ENCODE results near the gene SLC22A2. TPM values are rescaled to one million over a fixed set of nuclear protein-coding genes. Genes with fewer than 3 reads are reported as not detected.

Gene SLC22A2
- total and polyA plus RNA-seq, 2 donors from 2014 or later = 27.9 to 73.7 TPM

DNA sequence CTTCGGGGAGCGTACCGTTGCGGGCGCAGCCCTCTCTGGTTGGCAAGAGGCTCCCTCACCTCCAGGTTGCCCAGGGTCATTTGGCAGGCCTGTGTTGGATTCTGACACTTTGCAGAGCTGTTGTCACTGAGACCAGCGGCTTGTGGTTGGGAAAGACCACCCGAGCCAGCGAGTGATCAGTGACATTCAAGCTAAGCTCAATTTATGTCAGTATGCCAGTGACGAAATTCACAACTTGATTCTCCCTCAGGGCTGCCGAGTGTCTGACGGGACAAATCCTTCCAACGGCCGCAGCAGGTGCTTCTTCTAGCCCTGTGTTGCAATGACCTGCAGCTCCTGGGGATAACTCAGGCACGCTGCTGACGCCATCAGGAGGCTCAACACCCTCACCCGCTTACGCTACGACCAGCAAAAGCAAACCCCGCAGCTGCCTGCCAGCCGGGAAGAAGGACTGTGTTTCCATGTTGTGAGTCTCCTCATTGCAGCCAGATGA, 16.9 kb upstream of the SLC22A2 start:
- Histone ChIP-seq H3K4me3 (ENCODE audit: low read length in 3 of 3) (no peak overlapping the region), H3K36me3 (ENCODE audit: control insufficient read depth in 2 of 3, insufficient read depth in 3 of 3, low read length in 3 of 3) (no peaks in the 10 kb centered on the region), H3K27me3 (ENCODE audit: control insufficient read depth, insufficient read depth, low read length) (no peaks in the 10 kb centered on the region), H3K4me1 (ENCODE audit: control insufficient read depth in 2 of 3, insufficient read depth in 2 of 3, low read depth in 1 of 3, low read length in 3 of 3) (peaks cover 0 to 7% (median 2%) of the 10 kb centered on the region in 3 donors), H3K9me3 (ENCODE audit: control insufficient read depth in 2 of 3, insufficient read depth in 1 of 3, low read length in 3 of 3) (peaks cover 0 to 4% (median 0%) of the 10 kb centered on the region in 3 donors), H3K27ac (ENCODE audit: low read depth in 2 of 2, low read length in 2 of 2) (no peak overlapping the region), H3K9ac (ENCODE audit: low read length in 3 of 3) (no peak overlapping the region)
- intact Hi-C loops (cut with DNase I) = no loop called here
- TF ChIP-seq CTCF (IDR thresholded peaks at IDR 0.05; ENCODE audit: borderline replicate concordance, extremely low read depth, insufficient read depth) = no peak
- DNase-seq = no peak
- FAIRE-seq = no peak

GRCh38 chr6:160274871-160275510, 16.4 kb upstream of the SLC22A2 start:
- H3K9me3 ChIP-seq (ENCODE audit: control insufficient read depth in 2 of 3, insufficient read depth in 1 of 3, low read length in 3 of 3) = peaks cover 0 to 3% (median 0%) of the 10 kb centered on the region in 3 donors
- intact Hi-C loops (cut with DNase I) = no loop called here
- H3K4me1 ChIP-seq (ENCODE audit: control insufficient read depth in 2 of 3, insufficient read depth in 2 of 3, low read depth in 1 of 3, low read length in 3 of 3) = peaks cover 0 to 7% (median 2%) of the 10 kb centered on the region in 3 donors
- no peak overlapping the region for H3K27ac ChIP-seq (ENCODE audit: low read depth in 2 of 2, low read length in 2 of 2)
- DNase-seq (no peak), FAIRE-seq (no peak)
- H3K4me3 ChIP-seq (ENCODE audit: low read length in 3 of 3) = no peak overlapping the region
- no peak for TF ChIP-seq CTCF (IDR thresholded peaks at IDR 0.05; ENCODE audit: borderline replicate concordance, extremely low read depth, insufficient read depth)
- H3K36me3 ChIP-seq (ENCODE audit: control insufficient read depth in 2 of 3, insufficient read depth in 3 of 3, low read length in 3 of 3) = no peaks in the 10 kb centered on the region
- no peak overlapping the region for H3K9ac ChIP-seq (ENCODE audit: low read length in 3 of 3)
- H3K27me3 ChIP-seq (ENCODE audit: control insufficient read depth, insufficient read depth, low read length) = no peaks in the 10 kb centered on the region

- intact Hi-C loops (cut with DNase I) = no loop called here
These were observed 15.1 kb upstream of the SLC22A2 start for GRCh38 chr6:160273750-160274149.

More at GRCh38 chr6:160273750-160274149, 15.1 kb upstream of the SLC22A2 start:
- Histone ChIP-seq H3K27ac (ENCODE audit: low read depth in 2 of 2, low read length in 2 of 2) (no peak overlapping the region), H3K27me3 (ENCODE audit: control insufficient read depth, insufficient read depth, low read length) (no peaks in the 10 kb centered on the region), H3K4me3 (ENCODE audit: low read length in 3 of 3) (no peak overlapping the region), H3K9ac (ENCODE audit: low read length in 3 of 3) (no peak overlapping the region), H3K4me1 (ENCODE audit: control insufficient read depth in 2 of 3, insufficient read depth in 2 of 3, low read depth in 1 of 3, low read length in 3 of 3) (peaks cover 0 to 7% (median 2%) of the 10 kb centered on the region in 3 donors), H3K36me3 (ENCODE audit: control insufficient read depth in 2 of 3, insufficient read depth in 3 of 3, low read length in 3 of 3) (no peaks in the 10 kb centered on the region), H3K9me3 (ENCODE audit: control insufficient read depth in 2 of 3, insufficient read depth in 1 of 3, low read length in 3 of 3) (no peaks in the 10 kb centered on the region)
- no peak for TF ChIP-seq CTCF (IDR thresholded peaks at IDR 0.05; ENCODE audit: borderline replicate concordance, extremely low read depth, insufficient read depth)
- FAIRE-seq (no peak), DNase-seq (no peak)
